ENCODE data around the gene SENP8.

DNA sequence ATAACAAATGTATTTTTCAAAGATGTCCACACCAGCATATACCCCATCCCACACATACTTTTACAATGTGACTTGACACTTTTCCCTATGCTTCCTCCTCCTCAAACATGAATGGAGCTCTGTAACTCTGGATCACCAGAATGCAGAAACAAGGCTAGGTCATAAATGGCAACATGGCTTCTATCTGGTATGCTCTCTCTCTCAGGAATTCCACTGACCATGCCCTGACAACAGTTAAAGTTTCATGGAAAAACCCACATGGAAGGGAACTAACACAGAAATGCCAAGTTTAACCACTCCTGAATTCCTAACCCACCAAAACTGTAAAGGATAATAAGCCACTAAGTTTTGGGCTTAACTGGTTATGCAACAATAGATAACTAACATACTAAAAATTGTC, 20.2 kb upstream of the SENP8 start:
- TF ChIP-seq NFIC (IDR thresholded peaks at IDR 0.05) (no peak), TCF12 (IDR thresholded peaks at IDR 0.05; ENCODE audit: low read depth) (no peak), TAF1 (IDR thresholded peaks at IDR 0.05; ENCODE audit: low read depth) (no peak), TEAD4 (IDR thresholded peaks at IDR 0.05) (no peak), YY1 (IDR thresholded peaks at IDR 0.05; ENCODE audit: low read depth) (no peak), ZBTB7A (IDR thresholded peaks at IDR 0.05; ENCODE audit: low read depth) (no peak), CEBPB (IDR thresholded peaks at IDR 0.05) (no peak), RAD21 (IDR thresholded peaks at IDR 0.05; ENCODE audit: low read depth) (no peak), CREB1 (IDR thresholded peaks at IDR 0.05; ENCODE audit: low read depth) (no peak), EGR1 (IDR thresholded peaks at IDR 0.05) (no peak), EP300 (IDR thresholded peaks at IDR 0.05; ENCODE audit: borderline replicate concordance) (no peak)
- TF ChIP-seq, protein P1, sequence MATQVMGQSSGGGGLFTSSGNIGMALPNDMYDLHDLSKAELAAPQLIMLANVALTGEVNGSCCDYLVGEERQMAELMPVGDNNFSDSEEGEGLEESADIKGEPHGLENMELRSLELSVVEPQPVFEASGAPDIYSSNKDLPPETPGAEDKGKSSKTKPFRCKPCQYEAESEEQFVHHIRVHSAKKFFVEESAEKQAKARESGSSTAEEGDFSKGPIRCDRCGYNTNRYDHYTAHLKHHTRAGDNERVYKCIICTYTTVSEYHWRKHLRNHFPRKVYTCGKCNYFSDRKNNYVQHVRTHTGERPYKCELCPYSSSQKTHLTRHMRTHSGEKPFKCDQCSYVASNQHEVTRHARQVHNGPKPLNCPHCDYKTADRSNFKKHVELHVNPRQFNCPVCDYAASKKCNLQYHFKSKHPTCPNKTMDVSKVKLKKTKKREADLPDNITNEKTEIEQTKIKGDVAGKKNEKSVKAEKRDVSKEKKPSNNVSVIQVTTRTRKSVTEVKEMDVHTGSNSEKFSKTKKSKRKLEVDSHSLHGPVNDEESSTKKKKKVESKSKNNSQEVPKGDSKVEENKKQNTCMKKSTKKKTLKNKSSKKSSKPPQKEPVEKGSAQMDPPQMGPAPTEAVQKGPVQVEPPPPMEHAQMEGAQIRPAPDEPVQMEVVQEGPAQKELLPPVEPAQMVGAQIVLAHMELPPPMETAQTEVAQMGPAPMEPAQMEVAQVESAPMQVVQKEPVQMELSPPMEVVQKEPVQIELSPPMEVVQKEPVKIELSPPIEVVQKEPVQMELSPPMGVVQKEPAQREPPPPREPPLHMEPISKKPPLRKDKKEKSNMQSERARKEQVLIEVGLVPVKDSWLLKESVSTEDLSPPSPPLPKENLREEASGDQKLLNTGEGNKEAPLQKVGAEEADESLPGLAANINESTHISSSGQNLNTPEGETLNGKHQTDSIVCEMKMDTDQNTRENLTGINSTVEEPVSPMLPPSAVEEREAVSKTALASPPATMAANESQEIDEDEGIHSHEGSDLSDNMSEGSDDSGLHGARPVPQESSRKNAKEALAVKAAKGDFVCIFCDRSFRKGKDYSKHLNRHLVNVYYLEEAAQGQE (IDR thresholded peaks at IDR 0.05; ENCODE audit: low read depth): no peak
- TF ChIP-seq, protein P2, sequence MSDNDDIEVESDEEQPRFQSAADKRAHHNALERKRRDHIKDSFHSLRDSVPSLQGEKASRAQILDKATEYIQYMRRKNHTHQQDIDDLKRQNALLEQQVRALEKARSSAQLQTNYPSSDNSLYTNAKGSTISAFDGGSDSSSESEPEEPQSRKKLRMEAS (IDR thresholded peaks at IDR 0.05): no peak

Data from Ishikawa (cell line).